Measurements from ENCODE around the gene MAPK14. TPM values are rescaled to one million over a fixed set of nuclear protein-coding genes. Genes with fewer than 3 reads are reported as not detected.

MAPK14 gene
- total and polyA plus RNA-seq, 10 of the 15 experiments (the other 5 are each of a cell fraction or from before 2014, with no cell fraction given), result 12.5 to 59.5 (median 43.0) TPM

DNA sequence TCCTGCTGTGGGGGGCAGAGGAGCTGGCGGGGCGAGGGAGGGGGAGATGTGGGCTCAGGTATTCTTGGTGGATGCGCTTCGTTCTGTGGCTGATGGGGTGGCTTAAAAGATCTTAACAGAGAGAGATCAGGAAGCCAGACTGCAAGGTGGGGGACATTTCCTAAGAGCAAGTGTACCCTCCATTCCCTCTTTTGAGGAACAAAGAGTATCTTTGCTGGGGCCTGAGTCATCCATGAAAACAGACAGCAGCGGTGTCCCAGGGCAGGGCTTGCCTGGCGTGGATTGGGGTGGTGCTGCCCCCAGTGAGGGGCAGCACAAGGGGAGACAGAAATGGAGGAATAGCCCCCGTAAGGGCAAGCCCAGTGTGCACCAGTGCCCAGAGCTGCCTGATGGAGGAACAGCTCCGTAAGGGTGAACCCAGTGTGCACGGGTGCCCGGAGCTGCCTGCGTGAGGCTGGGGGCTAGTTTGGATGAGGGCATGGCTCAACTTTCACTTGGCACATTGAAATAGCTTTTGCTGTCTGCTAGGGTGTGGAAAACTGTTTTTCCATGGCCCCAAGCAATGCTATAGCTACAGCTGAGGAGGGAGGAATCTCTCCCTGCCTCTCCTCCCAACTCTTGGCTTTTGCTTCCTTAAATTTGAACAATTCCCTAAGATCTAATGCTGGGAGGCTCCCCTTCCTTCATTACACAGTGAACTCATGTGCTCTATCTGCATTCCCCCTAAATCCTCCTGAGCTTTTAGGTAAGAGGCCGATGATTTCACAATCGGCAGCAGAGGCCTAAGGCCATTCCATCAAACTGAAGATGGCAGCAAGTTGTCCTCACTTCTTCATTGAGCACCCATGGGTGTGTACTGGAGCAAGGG is 115.6 kb downstream of the MAPK14 start:
- Histone ChIP-seq H3K4me1 (ENCODE audit: control insufficient read depth, insufficient read depth, low read length) (no peaks in the 10 kb centered on the region), H3K4me3 (no peak overlapping the region), H2AFZ (ENCODE audit: control insufficient read depth, low read depth, low read length) (no peak overlapping the region), H3K4me2 (ENCODE audit: control insufficient read depth, insufficient read depth) (no peak overlapping the region), H4K20me1 (ENCODE audit: control insufficient read depth, insufficient read depth) (no peaks in the 10 kb centered on the region), H3K27ac (ENCODE audit: control insufficient read depth, insufficient read depth) (no peak overlapping the region), H3K27me3 (replicated peaks in 1 of 2; ENCODE audit: control insufficient read depth in 2 of 2, insufficient read depth in 2 of 2, low read length in 1 of 2) (no peaks in the 10 kb centered on the region), H3K9me3 (replicated peaks; ENCODE audit: control insufficient read depth, insufficient read depth, low read length) (no peaks in the 10 kb centered on the region; the same call in 2 of the 3 replicates), H3K9ac (ENCODE audit: control insufficient read depth, insufficient read depth, low read length) (no peak overlapping the region), H3K79me2 (ENCODE audit: control insufficient read depth, insufficient read depth, low read length) (no peaks in the 10 kb centered on the region), H3K36me3 (ENCODE audit: control insufficient read depth in 2 of 2, insufficient read depth in 2 of 2, low read length in 1 of 2) (no peaks in the 10 kb centered on the region)
- BruUV-seq (replicated peaks), result no TSS peak
- intact Hi-C loops (cut with micrococcal nuclease; ENCODE audit: unreplicated experiment) (no loop called here), in situ Hi-C loops (cut with MboI) (no loop called here)
- ChIA-PET CTCF (interaction anchor here (1.0 kb wide), 1 partner anchor 48 kb away, joined by 4 read pairs; no protein-coding TSS in a partner anchor), SMC1A (ENCODE audit: uncharacterized antibody, unreplicated experiment) (interaction anchor here (0.9 to 1.2 kb wide), 2 partner anchors 25 to 215 kb away, joined by 3 to 4 read pairs; no protein-coding TSS in a partner anchor), RAD21 (ENCODE audit: unreplicated experiment) (no interaction called here), POLR2A (no interaction called here)
- ATAC-seq (no peak), DNase-seq (ENCODE audit: low read depth, low spot score) (no peak), FAIRE-seq (no peak)
- WGBS (ENCODE audit: insufficient coverage, insufficient replicate concordance, low lambda C conversion rate, missing lambda C conversion rate), result 85% methylated on average over 12 of the region's 13 CpGs
- TF ChIP-seq ZZZ3 (IDR thresholded peaks at IDR 0.05; ENCODE audit: control insufficient read depth, insufficient read length, low read depth) (no peak), HDAC2 (IDR thresholded peaks at IDR 0.05) (no peak), ATF2 (IDR thresholded peaks at IDR 0.05; ENCODE audit: low read length) (no peak), KAT2A (conservative IDR thresholded peaks at IDR 0.05; ENCODE audit: control insufficient read depth, low read depth, low read length) (no peak), RBBP5 (conservative IDR thresholded peaks at IDR 0.05) (no peak), ZNF274 (IDR thresholded peaks at IDR 0.05; ENCODE audit: insufficient read depth, insufficient read length) (no peak), SIN3A (IDR thresholded peaks at IDR 0.05; ENCODE audit: low read depth, low read length) (no peak), CHD1 (IDR thresholded peaks at IDR 0.05; ENCODE audit: low read depth, low read length) (no peak), NR2C1 (IDR thresholded peaks at IDR 0.05) (no peak), RELA (IDR thresholded peaks at IDR 0.05; ENCODE audit: borderline replicate concordance, partially characterized antibody) (no peak), NFIC (IDR thresholded peaks at IDR 0.05; ENCODE audit: low read depth, low read length) (no peak), TCF7 (IDR thresholded peaks at IDR 0.05; ENCODE audit: borderline replicate concordance) (no peak), BCL11A (IDR thresholded peaks at IDR 0.05; ENCODE audit: low read depth, low read length) (no peak), STAT1 (conservative IDR thresholded peaks at IDR 0.05) (no peak), NFYA (IDR thresholded peaks at IDR 0.05; ENCODE audit: borderline replicate concordance, low read depth, low read length) (no peak), USF2 (IDR thresholded peaks at IDR 0.05; ENCODE audit: borderline replicate concordance, low read depth, low read length) (no peak), ZNF207 (IDR thresholded peaks at IDR 0.05; ENCODE audit: borderline replicate concordance) (no peak)
- TF ChIP-seq, protein P1, sequence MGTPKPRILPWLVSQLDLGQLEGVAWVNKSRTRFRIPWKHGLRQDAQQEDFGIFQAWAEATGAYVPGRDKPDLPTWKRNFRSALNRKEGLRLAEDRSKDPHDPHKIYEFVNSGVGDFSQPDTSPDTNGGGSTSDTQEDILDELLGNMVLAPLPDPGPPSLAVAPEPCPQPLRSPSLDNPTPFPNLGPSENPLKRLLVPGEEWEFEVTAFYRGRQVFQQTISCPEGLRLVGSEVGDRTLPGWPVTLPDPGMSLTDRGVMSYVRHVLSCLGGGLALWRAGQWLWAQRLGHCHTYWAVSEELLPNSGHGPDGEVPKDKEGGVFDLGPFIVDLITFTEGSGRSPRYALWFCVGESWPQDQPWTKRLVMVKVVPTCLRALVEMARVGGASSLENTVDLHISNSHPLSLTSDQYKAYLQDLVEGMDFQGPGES (IDR thresholded peaks at IDR 0.05), result no peak
- TF ChIP-seq, protein P2, sequence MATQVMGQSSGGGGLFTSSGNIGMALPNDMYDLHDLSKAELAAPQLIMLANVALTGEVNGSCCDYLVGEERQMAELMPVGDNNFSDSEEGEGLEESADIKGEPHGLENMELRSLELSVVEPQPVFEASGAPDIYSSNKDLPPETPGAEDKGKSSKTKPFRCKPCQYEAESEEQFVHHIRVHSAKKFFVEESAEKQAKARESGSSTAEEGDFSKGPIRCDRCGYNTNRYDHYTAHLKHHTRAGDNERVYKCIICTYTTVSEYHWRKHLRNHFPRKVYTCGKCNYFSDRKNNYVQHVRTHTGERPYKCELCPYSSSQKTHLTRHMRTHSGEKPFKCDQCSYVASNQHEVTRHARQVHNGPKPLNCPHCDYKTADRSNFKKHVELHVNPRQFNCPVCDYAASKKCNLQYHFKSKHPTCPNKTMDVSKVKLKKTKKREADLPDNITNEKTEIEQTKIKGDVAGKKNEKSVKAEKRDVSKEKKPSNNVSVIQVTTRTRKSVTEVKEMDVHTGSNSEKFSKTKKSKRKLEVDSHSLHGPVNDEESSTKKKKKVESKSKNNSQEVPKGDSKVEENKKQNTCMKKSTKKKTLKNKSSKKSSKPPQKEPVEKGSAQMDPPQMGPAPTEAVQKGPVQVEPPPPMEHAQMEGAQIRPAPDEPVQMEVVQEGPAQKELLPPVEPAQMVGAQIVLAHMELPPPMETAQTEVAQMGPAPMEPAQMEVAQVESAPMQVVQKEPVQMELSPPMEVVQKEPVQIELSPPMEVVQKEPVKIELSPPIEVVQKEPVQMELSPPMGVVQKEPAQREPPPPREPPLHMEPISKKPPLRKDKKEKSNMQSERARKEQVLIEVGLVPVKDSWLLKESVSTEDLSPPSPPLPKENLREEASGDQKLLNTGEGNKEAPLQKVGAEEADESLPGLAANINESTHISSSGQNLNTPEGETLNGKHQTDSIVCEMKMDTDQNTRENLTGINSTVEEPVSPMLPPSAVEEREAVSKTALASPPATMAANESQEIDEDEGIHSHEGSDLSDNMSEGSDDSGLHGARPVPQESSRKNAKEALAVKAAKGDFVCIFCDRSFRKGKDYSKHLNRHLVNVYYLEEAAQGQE (IDR thresholded peaks at IDR 0.05; ENCODE audit: low read depth, low read length), result no peak
